Globus pallidus (tissue), 1 donor: ENCODE measurements around the gene CBX4.

Source experiments
- DNase-seq: peaks from one replicate; pipeline ENCODE4 v3.0.0-alpha.2; 2015; ENCODE audit warnings: low spot score

The CBX4 gene

GRCh38 chr17:79841369-79842135 is 2.3 kb upstream of the CBX4 start:
- DNase-seq: no peak

GRCh38 chr17:79840989-79841286 is 1.7 kb upstream of the CBX4 start:
- no peak for DNase-seq

- no peak for DNase-seq
Measured at GRCh38 chr17:79840269-79840988, 1.2 kb upstream of the CBX4 start.

- peak; percentile 76 for DNase-seq
Measured at GRCh38 chr17:79838522-79839274, 542 bp downstream of the CBX4 start.

- DNase-seq: no peak
Measured at GRCh38 chr17:79837888-79838521, 1.2 kb downstream of the CBX4 start.

GRCh38 chr17:79836972-79837887 is 2.0 kb downstream of the CBX4 start:
- DNase-seq: no peak

- DNase-seq: no peak
Measured at GRCh38 chr17:79836510-79836971, 2.7 kb downstream of the CBX4 start.

- DNase-seq: no peak
Measured at GRCh38 chr17:79835953-79836509, 3.2 kb downstream of the CBX4 start.

GRCh38 chr17:79835470-79835899 is 3.8 kb downstream of the CBX4 start:
- DNase-seq: no peak

- no peak for DNase-seq
Measured at GRCh38 chr17:79834565-79835469, 4.4 kb downstream of the CBX4 start.

GRCh38 chr17:79833744-79834564 is 5.3 kb downstream of the CBX4 start:
- no peak for DNase-seq

GRCh38 chr17:79833110-79833450 is 6.2 kb downstream of the CBX4 start:
- no peak for DNase-seq

GRCh38 chr17:79832218-79833109 is 6.8 kb downstream of the CBX4 start:
- no peak for DNase-seq

- DNase-seq: peak; percentile 87
Measured at GRCh38 chr17:79831265-79832217, 7.7 kb downstream of the CBX4 start.

- DNase-seq: no peak
Measured at GRCh38 chr17:79830763-79831264, 8.4 kb downstream of the CBX4 start.

- DNase-seq: no peak
Measured at GRCh38 chr17:79830303-79830702, 8.9 kb downstream of the CBX4 start.

GRCh38 chr17:79829457-79829856 is 9.8 kb downstream of the CBX4 start:
- no peak for DNase-seq
